NCI-H2107 treated with DMSO at 0.1 percent for 48 hours (cell line): ENCODE data around the gene AMACR.
A peak's percentile ranks its signal among the peaks of the same experiment; 100 is the strongest.

Source experiments
- DNase-seq: peaks from one replicate; lab custom pipeline; 2025; ENCODE audit not compliant: unreplicated experiment; lab: John Stamatoyannopoulos, UW

Gene AMACR

DNA sequence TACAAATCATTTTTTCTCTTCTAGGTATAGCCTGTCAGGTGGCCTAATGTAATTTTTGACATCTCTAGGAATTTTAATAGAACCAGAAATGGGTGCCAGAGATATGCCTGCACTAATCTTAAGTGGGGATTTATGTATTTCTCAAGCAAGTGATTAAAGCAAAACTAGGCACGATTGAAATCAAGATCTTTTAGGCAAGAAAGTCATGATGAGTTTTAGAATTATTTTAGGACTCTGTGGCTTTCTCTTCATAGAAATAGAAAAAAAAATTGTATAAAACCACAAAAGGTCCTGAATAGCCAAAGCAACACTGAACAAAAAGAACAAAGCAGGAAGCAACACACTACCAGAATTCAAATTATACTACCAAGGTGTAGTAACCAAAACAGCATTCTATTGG, 952 bp upstream of the AMACR start:
- peak; percentile 57 for DNase-seq

DNA sequence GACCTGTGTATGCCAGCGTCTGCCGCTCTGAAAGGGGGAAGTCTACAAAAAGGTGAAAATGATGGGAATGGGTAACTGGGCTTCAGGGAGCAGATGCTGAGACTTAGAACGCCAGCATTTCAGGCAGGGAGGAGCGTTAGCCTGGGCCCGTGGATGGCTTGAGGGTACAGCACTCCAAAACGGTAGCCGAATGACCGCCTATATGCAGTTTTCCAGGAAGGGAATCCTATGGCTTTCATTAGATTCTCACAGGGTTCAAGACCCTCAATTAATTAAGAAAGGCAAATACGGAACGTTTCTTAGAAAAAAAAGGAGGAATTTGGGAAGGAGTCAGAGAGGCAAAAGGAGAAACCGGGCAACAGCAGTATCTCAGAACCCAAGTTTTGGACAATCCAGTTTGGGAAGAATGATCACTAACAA, 639 bp downstream of the AMACR start:
- DNase-seq, result no peak

DNA sequence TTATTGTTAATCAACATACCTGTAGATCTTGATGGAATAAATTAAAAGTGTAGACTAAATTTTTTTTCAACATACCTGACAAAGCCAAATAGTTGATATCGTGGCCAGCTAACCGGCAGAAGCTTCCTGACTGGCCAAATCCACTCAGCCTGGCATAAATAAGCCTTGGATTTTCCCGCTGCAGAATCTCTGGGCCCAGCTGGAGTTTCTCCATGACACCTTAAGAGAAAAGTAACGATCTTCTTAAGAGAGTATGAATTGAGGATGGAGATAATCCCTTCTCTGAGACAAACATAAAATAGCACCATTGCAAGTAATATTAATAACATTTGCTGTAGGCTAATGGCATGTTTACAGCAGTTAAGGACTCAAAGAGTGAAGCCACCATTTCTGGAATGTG, 2.2 kb downstream of the AMACR start:
- no peak for DNase-seq

DNA sequence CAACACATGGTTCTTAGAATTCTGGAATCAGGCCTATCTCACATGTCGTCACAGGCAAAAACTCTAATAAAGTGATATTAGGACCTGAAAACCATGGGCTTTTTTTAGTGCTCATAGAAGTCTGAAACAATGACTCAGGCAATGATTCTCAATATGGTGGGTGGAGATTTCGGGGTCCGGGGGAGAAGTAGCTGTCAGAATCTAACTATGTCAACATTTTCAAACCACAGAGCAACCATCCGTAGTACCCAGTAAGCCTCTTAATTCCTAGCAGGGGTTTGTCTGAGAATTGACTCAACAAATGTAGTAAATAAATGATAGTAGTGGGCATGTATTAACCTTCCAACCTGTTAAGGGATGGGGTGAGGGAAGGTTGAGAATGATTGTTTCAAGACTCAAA, 2.6 kb downstream of the AMACR start:
- DNase-seq, result no peak

DNA sequence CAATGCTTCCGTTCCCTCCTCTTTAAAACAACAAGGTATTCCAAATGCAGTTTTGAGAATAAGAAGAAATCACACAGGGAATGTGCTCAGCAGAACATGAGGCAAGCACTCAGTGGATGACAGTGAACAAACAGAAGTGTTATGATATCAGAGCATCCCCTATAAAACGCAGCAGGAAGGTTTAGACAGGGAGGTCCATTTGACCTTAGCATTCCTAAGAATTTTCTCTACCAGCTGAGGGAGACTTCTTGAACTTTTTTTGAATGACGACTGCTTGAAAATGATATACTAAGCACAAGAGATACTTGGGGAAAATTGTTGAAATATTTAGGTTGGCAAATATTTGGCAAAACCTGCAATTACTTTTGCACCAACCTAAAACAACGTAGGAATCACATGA, 3.9 kb downstream of the AMACR start:
- DNase-seq, result no peak

DNA sequence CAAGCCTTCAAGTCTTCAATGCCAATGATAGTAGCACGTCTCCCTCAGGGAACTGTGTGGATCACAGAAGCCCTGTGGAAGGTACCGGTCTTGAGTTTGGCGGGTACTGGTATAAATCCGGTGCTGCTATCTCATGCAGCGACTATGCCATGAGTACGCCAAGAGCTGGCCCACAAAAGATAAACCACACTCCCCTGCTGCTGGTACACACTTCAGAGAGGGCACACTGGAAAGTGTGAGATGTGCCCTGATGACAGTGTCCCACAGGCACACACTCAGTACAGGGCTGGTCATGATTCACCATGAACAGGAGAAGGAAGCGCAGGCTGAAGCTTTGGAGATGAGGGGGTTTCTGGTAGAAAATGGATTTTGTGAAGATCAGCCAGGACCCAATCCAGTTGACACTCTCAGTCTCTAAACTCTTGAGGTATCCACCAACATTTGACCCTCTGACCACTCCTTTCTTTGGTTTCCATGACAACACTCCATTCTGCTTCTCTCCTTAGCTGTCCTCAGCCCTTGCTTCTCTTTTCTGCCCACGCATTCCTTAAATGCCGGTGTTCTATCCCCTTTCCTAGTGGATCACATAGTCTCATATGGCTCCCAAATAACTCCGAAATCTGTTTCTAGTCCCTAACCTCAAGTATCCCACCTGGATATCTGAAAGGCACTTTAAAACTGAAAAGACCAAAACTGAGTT, 5.1 kb downstream of the AMACR start:
- DNase-seq, result no peak

DNA sequence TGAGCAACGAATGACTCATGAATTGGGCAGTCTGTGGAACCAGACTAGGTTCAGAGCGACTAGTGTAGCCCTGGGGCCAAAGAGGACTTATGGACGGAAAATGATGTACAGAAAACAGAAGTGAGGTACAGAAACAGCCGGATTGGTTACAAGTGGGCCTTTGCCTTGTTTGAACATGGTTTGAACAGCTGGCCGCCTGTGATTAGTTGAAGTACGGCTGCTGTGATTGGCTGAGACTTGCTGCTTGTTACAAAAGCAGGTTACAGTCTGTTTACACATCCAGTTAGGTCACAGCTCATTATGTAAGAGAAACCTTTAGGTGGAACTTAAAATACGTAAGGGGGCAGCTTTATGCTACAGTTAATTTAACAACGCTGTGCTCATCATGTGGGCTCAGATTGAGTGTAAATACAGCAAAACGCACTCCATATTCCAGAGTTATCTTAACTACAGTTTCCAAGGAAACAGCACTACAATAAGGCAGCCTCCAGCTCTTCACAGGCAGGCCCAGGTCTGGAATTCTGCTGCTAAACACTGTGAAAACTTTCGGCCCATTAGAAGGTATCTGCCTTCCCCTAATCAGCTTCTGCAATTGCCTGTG, 6.5 kb downstream of the AMACR start:
- peak; percentile 96 for DNase-seq

DNA sequence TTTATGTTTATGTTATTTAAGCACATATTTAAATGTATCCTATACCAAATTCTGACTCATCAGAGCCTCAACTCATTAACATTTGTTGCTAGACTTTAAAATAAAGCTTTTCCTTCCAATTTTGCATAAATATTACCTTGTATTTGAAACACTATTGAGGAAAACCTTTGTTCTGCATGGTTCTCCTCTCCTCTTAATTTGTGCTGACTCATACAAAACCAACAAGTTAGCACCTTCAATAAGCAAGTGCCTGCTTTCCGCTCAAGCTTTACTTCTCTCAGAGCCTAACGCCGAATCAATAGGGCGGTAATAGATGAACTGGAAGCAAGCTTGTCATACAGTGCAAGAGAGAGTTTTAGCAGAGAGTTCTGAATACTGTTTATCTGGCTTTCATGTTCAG, 7.9 kb downstream of the AMACR start:
- no peak for DNase-seq

DNA sequence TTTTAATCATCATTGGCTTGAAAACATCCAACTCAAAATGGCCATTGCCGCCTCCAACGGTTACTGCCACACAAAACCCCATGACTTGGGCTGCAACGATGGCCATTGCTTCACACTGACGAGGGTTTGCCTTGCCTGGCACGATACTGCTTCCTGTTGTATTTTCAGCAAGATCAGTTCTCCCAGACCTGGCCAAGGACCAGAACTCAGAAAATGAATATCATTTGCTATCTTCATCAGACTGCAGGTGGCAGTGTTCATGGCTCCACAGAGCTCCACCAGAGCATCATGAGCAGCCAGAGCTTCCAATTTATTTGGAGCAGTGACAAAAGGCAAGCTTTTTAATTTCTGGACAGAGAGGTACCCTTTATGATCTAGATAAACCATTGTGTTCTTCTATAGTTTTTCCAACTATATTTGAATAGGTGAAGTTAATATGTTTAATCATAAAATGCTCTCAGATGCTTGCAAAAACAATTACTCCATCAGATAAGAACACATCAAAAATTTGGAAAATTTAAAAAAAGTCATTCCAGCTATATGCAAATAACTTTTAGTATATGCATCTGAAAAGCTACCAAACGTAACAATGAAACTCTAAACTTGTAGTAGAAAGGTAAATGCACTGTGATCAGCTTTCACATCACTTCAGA, 10.4 kb downstream of the AMACR start:
- peak; percentile 88 for DNase-seq

DNA sequence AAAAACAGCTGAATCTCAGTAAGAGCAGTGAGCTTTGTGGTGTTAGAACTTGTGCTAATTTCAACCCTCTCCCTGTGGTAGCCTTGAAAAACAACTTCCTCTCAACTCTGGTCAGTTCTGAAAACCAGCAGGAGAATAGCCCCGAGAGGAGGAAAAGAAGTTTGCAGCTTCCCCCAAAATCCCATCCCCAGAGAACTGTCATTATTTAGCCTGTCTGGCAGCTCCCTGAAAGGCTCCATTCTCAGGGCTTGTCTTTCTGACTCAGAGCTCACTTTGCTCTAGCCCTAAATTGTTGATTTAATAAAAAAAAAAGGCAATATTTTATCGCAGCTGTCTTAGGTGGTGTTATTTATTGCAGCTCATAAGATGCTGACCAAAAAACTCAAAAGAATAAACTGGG, 12.0 kb downstream of the AMACR start:
- DNase-seq, result no peak

DNA sequence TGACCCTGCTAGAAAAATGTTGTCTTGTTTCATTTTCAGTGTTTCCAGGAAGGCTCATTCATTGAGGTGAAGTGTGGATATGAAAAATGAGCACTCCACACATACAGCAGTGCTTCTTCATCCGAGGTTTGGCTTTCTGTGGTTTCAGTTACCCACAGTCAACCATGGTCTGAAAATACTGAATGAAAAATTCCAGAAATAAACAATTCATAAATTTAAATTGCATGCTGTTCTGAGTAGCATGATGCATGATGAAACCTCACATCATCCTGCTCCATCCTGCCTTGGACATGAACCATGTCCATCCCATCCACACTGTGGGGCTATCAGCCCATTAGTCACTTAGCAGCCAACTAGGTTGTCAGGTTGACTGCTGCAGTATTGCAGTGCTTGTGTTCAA, 13.0 kb downstream of the AMACR start:
- peak; percentile 49 for DNase-seq

DNA sequence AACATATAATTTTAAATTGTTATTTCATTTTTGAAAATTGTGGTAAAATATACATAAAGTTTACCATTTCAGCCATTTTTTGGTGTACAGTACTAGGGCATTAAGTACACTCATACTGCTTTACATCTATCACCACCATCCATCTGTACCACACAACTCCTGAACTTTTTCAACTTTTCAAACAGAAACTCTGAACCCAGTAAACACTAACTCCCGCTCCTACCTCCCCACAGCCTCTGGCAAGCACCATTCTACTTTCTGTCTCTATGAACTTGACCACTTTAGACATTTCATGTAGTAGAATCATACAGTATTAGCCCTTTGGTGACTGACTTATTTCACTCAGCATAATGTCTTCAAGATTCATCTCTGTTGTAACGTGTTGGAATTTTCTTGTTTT, 15.0 kb downstream of the AMACR start:
- DNase-seq, result no peak

DNA sequence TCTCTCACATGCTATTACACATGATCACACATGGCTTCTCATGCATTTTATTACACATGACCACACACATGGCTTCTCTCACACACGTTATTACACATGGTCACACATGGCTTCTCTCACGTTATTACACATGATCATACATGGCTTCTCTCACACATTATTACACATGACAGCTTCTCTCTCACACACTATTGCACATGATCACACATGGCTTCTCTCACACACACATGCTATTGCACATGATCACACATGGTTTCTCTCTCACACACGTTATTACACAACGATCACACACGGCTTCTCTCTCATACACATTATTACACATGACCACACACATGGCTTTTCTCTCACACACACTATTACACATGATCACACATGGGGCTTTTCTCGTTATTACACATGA, 22.4 kb downstream of the AMACR start:
- DNase-seq, result no peak

DNA sequence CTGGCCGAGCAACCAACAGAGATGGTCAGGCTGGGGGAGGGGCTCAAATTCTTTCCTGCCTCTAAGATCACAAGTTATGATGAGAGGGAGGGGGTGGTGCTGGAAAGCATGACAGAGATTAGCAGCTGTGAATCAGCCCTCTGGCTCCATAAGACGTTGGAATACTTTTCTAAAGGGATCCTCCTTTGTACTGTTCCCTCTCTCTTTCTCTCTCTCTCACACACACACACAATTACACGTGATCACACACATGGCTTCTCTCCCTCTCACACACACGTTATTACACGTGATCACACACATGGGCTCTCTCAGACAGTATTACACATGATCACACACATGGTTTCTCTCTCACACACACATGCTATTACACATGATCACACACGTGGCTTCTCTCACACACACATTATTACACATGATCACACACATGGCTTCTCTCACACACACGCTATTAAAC, 23.2 kb downstream of the AMACR start, which contains the start of gene SLC45A2:
TSS of gene SLC45A2 (minus strand) at position 23 of the 454 bp plus-strand sequence. CDS start 110 bp downstream, outside the sequence.
- no peak for DNase-seq

DNA sequence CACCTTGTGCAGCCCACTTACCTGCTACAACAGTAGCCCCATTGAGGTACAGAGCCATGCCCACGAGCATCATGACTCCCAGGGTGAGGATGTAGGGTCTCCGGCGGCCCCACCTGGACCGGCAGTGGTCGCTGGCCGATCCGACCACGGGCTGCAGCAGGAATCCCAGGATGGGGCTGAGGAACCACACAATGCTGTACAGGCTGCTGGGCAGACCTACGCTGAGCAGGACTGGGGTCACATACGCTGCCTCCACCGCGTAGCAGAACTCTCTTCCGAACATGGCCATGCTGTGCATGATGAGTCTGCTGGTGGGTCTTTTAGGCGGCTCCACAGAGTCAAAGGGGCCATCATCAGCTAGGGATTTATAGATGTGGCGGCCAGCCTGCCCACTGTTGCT, 23.7 kb downstream of the AMACR start:
- DNase-seq, result no peak

DNA sequence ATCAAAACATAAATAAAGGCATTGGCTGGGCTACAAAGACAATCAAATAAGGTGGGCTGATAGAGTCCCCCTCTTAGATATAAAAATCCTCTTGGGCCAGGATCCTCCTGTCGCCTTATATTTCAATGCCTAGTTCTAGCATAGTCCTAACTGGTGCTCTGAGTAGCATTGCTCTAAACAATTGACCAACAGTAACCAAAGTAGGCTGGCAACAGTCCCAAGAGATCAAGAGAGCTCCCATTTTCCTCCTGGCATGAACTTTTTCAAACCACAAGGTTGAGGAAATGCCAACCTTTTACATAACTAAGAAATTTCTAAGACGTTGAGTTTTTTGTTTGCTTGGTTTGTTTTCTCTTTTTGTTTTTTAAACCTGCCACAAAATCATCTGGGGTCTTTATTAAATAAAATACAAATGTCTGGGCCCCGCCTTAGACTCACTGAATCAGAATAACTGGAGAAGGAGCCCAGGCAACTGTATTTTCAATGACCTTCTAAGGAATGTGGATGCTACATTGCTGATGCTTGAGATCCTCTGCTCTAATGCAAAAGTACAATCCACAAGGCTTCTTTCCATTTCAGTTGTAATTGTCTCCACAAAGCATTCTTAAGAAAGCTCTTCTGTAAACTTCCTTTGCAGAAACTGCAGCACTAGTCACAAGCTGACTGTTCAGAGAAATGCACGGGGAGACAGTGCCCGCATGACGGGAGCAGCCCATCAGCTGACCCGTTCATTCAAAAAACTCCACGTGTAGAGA, 26.3 kb downstream of the AMACR start:
- DNase-seq, result no peak

DNA sequence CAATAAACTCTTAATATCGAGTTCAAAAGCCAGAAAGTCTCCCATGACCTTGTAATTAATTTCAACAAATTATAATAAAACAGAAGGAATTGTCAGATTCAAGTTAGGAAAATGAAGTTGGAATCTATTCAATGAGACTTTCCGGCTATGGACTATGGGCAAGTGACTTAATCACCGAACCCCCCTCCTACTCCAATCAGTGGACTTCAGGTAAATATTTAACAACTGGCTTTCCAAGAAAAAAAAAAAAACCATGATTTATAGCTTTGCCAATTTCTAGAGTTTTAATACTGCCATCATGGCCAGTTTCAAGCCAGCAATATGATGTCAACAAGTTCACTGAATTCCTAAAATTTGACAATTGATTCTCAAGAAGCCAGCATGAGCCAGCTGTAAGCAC, 27.8 kb downstream of the AMACR start:
- no peak for DNase-seq

DNA sequence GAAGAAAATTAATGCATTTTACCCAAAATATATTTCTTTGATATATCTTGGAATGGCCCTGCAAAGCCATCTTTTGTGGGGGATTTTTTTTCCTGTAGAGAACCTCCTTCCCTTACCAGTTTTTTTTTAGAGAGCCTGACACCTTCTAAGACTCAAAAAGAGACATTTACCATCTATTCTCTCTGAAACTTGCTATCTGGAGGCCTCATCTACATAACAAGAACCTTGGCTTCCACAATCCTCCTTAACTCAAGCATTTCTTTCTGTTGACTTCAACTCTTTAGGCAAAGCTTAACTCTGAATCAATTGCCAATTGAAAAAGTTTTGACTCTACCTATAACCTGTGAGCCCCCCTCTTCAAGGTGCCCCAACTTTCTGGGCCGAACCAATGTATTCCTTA, 29.5 kb downstream of the AMACR start:
- DNase-seq, result no peak

DNA sequence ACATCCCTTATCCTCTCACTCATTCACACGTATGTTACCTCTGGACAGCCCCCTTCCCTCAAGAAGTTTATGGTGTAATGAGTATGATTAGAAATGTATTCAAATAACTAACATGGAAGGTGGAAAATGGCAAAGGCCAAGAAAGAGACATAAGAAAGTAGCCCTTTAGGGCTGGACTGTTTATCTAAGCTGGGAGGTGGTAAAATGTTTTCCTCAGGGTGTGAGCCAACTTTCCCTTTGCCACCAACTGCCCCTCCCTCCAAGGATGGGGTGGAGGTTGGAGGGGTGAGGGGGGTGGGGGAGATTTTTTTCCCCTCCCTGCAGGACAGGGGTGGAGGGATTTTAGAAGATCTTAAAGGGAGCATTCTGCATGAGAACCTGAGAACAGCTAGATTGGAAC, 31.5 kb downstream of the AMACR start:
- no peak for DNase-seq

DNA sequence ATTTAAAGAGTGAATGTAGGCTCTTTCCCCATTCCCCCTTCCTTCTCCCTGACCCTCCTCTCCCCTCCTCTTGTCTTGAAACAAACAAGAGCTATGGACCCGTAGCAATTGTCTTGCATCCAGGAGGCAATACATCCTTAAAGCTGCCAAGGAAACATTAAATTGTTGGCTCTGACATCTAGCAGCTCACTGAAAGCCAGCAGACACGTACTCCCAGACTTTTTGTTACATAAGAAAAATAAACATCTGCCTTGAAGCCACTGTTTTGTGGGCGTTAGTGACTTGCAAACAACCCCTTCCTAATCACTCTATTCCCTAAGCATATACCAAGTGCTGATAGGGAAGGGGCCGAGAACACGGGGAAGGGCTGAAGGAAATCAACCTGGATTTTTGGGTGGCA, 32.0 kb downstream of the AMACR start:
- no peak for DNase-seq

DNA sequence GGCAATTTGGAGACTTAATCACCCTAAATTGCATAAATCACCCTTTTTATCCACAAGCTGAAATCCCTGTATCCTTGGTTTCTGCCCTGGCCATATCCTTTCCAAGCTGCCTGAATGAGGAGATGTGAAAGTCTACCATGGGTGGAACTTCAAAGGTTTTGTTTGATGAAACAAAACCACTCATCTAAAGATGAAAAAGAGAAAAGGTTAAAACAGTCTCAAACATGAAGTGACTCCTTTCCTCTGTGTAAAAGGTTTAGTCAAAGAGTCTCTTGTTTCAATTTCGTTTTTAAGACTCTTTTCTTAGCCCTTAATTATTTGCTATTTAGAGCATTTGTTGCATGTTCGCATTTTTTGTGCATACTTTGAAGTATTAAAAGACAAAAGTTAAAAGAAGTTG, 34.6 kb downstream of the AMACR start:
- no peak for DNase-seq
